ENCODE data around the gene OR11G2. TPM values are rescaled to one million over a fixed set of nuclear protein-coding genes. Genes with fewer than 3 reads are reported as not detected.

OR11G2 gene
- total and polyA plus RNA-seq, 2 of the 8 experiments (the other 6 are each of a cell fraction or from before 2014, with no cell fraction given), result not detected

- Histone ChIP-seq H2BK20ac (ENCODE audit: low read length) (no peak overlapping the region), H3K4me1 (replicated peaks in 1 of 4; ENCODE audit: control insufficient read depth in 3 of 4, insufficient read depth in 4 of 4, low read length in 3 of 4) (no peaks in the 10 kb centered on the region), H4K91ac (replicated peaks; ENCODE audit: insufficient read length, low read length) (no peak overlapping the region), H3K23ac (ENCODE audit: insufficient read length) (no peak overlapping the region), H3K36me3 (ENCODE audit: control insufficient read depth in 2 of 4, insufficient read depth in 4 of 4, low read length in 3 of 4) (no peaks in the 10 kb centered on the region), H2BK5ac (ENCODE audit: low read depth, low read length) (no peak overlapping the region), H3K79me2 (ENCODE audit: control insufficient read depth in 1 of 2, insufficient read depth in 2 of 2, low read length in 2 of 2) (no peaks in the 10 kb centered on the region), H2BK12ac (ENCODE audit: low read depth, low read length) (no peak overlapping the region), H3K4me3 (ENCODE audit: extremely low read depth in 1 of 4, insufficient read depth in 2 of 4, low read depth in 3 of 4, low read length in 4 of 4) (no peak overlapping the region), H2AK5ac (ENCODE audit: low read depth, low read length) (no peak overlapping the region), H2BK120ac (replicated peaks; ENCODE audit: low read depth, low read length) (no peak overlapping the region), H3K9me3 (ENCODE audit: insufficient read depth in 2 of 2, low read depth in 1 of 2, low read length in 1 of 2) (peaks cover 62 to 64% of the 10 kb centered on the region in 2 experiments), H3K18ac (ENCODE audit: extremely low read depth, low read length) (no peak overlapping the region), H2AFZ (ENCODE audit: low read length) (no peak overlapping the region), H4K8ac (ENCODE audit: extremely low read depth, insufficient read depth, low read length) (no peak overlapping the region), H2BK15ac (ENCODE audit: low read length) (no peak overlapping the region), H3K27ac (ENCODE audit: low read depth, low read length) (no peak overlapping the region), H3K14ac (ENCODE audit: insufficient read length) (no peak overlapping the region), H3K27me3 (replicated peaks in 1 of 4; ENCODE audit: control insufficient read depth in 3 of 4, extremely low read depth in 1 of 4, insufficient read depth in 3 of 4, low read length in 3 of 4) (no peaks in the 10 kb centered on the region), H3K4ac (replicated peaks; ENCODE audit: insufficient read length, low read depth, low read length) (no peak overlapping the region), H4K5ac (ENCODE audit: insufficient read length, low read depth, low read length) (no peak overlapping the region), H3K56ac (replicated peaks; ENCODE audit: insufficient read length, low read depth, low read length) (no peak overlapping the region), H3K4me2 (ENCODE audit: insufficient read depth in 1 of 2, low read depth in 2 of 2, low read length in 2 of 2) (no peak overlapping the region), H3K79me1 (ENCODE audit: low read depth, low read length) (no peaks in the 10 kb centered on the region), H4K20me1 (replicated peaks in 1 of 2; ENCODE audit: control insufficient read depth in 1 of 2, insufficient read depth in 2 of 2, low read length in 2 of 2) (no peaks in the 10 kb centered on the region), H3K23me2 (ENCODE audit: low read depth, low read length) (peaks cover 2% of the 10 kb centered on the region; the same call in 1 of the 2 replicates), H3K9ac (replicated peaks in 1 of 4; ENCODE audit: extremely low read depth in 1 of 4, low read depth in 3 of 4, low read length in 3 of 4) (no peak overlapping the region)
- CTCF ChIA-PET (ENCODE audit: partially characterized antibody), result no interaction called here
- no peak for DNase-seq (ENCODE audit: low read depth in 1 of 2, low spot score in 2 of 2)
- WGBS, 2 experiments (ENCODE audit: extremely low coverage in 1 of 2, insufficient coverage in 1 of 2, insufficient read length in 1 of 2, insufficient replicate concordance in 2 of 2, low coverage in 1 of 2, low lambda C conversion rate in 2 of 2, missing lambda C conversion rate in 1 of 2), result 66% methylated on average over 5 of the region's 5 CpGs; no CpG with 5 or more reads in 1 of the 2 experiments
- POLR2A ChIA-PET (ENCODE audit: partially characterized antibody), result no interaction called here
- FAIRE-seq, result no peak
- TF ChIP-seq HDAC6 (IDR thresholded peaks at IDR 0.05; ENCODE audit: low read depth, low read length) (no peak), CTCF (IDR thresholded peaks at IDR 0.05; ENCODE audit: control extremely low read depth in 1 of 3, insufficient read depth in 1 of 3, low read depth in 1 of 3, low read length in 3 of 3) (no peak), NANOG (IDR thresholded peaks at IDR 0.05; ENCODE audit: insufficient read depth, low read depth, low read length, poor library complexity, severe bottlenecking) (no peak), RXRA (IDR thresholded peaks at IDR 0.05; ENCODE audit: insufficient read depth, low read depth, low read length) (no peak), POLR2AphosphoS5 (IDR thresholded peaks at IDR 0.05; ENCODE audit: low read depth, low read length) (no peak), PHF8 (conservative IDR thresholded peaks at IDR 0.05; ENCODE audit: low read depth, low read length) (no peak), BCL11A (IDR thresholded peaks at IDR 0.05; ENCODE audit: low read depth in 2 of 2, low read length in 2 of 2) (no peak), ZNF274 (IDR thresholded peaks at IDR 0.05; ENCODE audit: borderline replicate concordance, extremely low read depth, low read length) (no peak), SP1 (IDR thresholded peaks at IDR 0.05; ENCODE audit: low read depth, low read length) (no peak), JUN (IDR thresholded peaks at IDR 0.05; ENCODE audit: low read depth, low read length) (no peak), SUZ12 (IDR thresholded peaks at IDR 0.05; ENCODE audit: low read length) (no peak), YY1 (IDR thresholded peaks at IDR 0.05; ENCODE audit: low read depth, low read length) (no peak), GABPA (IDR thresholded peaks at IDR 0.05; ENCODE audit: borderline replicate concordance, insufficient read depth, low read length) (no peak)
Measured at GRCh38 chr14:20179218-20179617, 11.5 kb upstream of the OR11G2 start.
